Ascending aorta (tissue), 2 donors: ENCODE data around the gene CMTM1. TPM values are rescaled to one million over a fixed set of nuclear protein-coding genes. Genes with fewer than 3 reads are reported as not detected.
"Not testable (repeated sequence)": the region's sequence is repeated elsewhere in the genome, so short reads cannot be mapped to it uniquely, and the experiment has no call there.

Experiments
- DNase-seq, 2 donors: peaks; one replicate each; pipeline ENCODE4 v3.0.0-alpha.2; 2019; ENCODE audit warnings: low spot score in 2 of 2
- H3K27ac ChIP-seq, 2 donors: fragments of 200-600 bp; sonication (generic); one replicate each; pipeline ENCODE4 v1.5.1; 2016 to 2017; ENCODE audit warnings: mild to moderate bottlenecking in 1 of 2
- H3K27me3 ChIP-seq: fragments of 200-600 bp; sonication (generic); one replicate; pipeline ENCODE4 v1.5.1; 2017
- H3K36me3 ChIP-seq, 2 donors: fragments of 200-600 bp; sonication (generic); one replicate each; pipeline ENCODE4 v1.5.1; 2016
- H3K4me1 ChIP-seq, 2 donors: fragments of 200-600 bp; sonication (generic); one replicate each; pipeline ENCODE4 v1.5.1; 2016 to 2017; ENCODE audit warnings: mild to moderate bottlenecking in 1 of 2
- H3K4me3 ChIP-seq, 2 donors: fragments of 200-600 bp; sonication (generic); one replicate each; pipeline ENCODE4 v1.5.1; 2016 to 2017; ENCODE audit warnings: mild to moderate bottlenecking in 1 of 2
- H3K9me3 ChIP-seq, 2 donors: fragments of 200-600 bp; sonication (generic); one replicate each; pipeline ENCODE4 v1.5.1; 2016
- CTCF ChIP-seq, 3 experiments: fragments of 200-600 bp in 2 of 3; fragments of 450-650 bp in 1 of 3; sonication (generic) in 2 of 3; IDR thresholded peaks; one replicate each; pipeline ENCODE4 v1.5.1; 2016 to 2019; ENCODE audit warnings: antibody characterized with exemption in 3 of 3, mild to moderate bottlenecking in 1 of 3, moderate library complexity in 1 of 3
- intact Hi-C: fragments of 100-400 bp; cut with DNase I; formaldehyde crosslinking; loops from one replicate; pipeline ENCODE4 v1.15.1; 2023
- total RNA-seq: library from RNA; depleted of rRNA; stranded (reverse); fragments of >200 nt; gene quantifications from one replicate; pipeline ENCODE4 v1.1.0, GENCODE V29; 2016

Gene CMTM1
- total RNA-seq, 1 donor from 2014 or later = not detected

- H3K36me3 ChIP-seq = peaks cover 9 to 23% of the 10 kb centered on the region in 2 donors
- no peak overlapping the region for H3K27ac ChIP-seq
- no peaks in the 10 kb centered on the region for H3K9me3 ChIP-seq
- no peaks in the 10 kb centered on the region for H3K27me3 ChIP-seq
- no peak for DNase-seq
- intact Hi-C loops = no loop called here
- no peak for TF ChIP-seq CTCF (IDR thresholded peaks at IDR 0.05)
- peaks cover 0 to 2% of the 10 kb centered on the region in 2 donors for H3K4me1 ChIP-seq
- no peak overlapping the region for H3K4me3 ChIP-seq
Measured at GRCh38 chr16:66560107-66560506, 6.1 kb upstream of the CMTM1 start.

GRCh38 chr16:66561381-66562080 is 4.7 kb upstream of the CMTM1 start:
- Histone ChIP-seq H3K36me3 (peaks cover 9 to 34% of the 10 kb centered on the region in 2 donors), H3K27ac (no peak overlapping the region), H3K27me3 (no peaks in the 10 kb centered on the region), H3K9me3 (no peaks in the 10 kb centered on the region), H3K4me1 (no peaks in the 10 kb centered on the region), H3K4me3 (no peak overlapping the region)
- intact Hi-C loops = no loop called here
- DNase-seq = no peak
- TF ChIP-seq CTCF (IDR thresholded peaks at IDR 0.05) = no peak

DNA sequence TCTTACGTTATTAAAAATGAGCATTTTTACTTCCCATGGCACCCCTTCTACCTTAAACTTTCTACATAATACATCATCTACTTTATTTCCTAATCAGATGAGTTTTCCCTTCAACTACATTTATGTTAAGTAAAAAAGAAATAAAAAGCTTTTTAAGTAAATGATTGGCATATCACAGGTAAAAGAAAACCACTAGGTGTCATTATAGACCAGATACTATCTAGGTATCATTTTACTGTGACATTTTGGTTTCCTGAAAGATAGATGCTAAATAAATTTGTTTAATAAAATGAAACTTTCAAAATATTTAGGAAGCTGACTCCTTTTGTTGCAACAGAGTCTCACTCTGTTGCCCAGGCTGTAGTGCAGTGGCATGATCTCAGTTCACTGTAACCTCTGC is 3.8 kb upstream of the CMTM1 start:
- no peak overlapping the region for H3K27ac ChIP-seq
- H3K27me3 ChIP-seq = no peaks in the 10 kb centered on the region
- no peak for DNase-seq
- intact Hi-C loops = no loop called here
- H3K36me3 ChIP-seq = peaks cover 5 to 37% of the 10 kb centered on the region in 2 donors
- H3K4me1 ChIP-seq = no peaks in the 10 kb centered on the region
- no peak overlapping the region for H3K4me3 ChIP-seq
- no peaks in the 10 kb centered on the region for H3K9me3 ChIP-seq
- TF ChIP-seq CTCF (IDR thresholded peaks at IDR 0.05) = no peak

- Histone ChIP-seq H3K4me1 (no peaks in the 10 kb centered on the region), H3K27me3 (no peaks in the 10 kb centered on the region), H3K4me3 (no peak overlapping the region), H3K27ac (no peak overlapping the region), H3K9me3 (no peaks in the 10 kb centered on the region), H3K36me3 (peaks cover 4 to 37% of the 10 kb centered on the region in 2 donors)
- DNase-seq = no peak
- intact Hi-C loops = no loop called here
- TF ChIP-seq CTCF (IDR thresholded peaks at IDR 0.05) = no peak
Measured at GRCh38 chr16:66562986-66563385, 3.3 kb upstream of the CMTM1 start.

GRCh38 chr16:66563574-66564334 is 2.5 kb upstream of the CMTM1 start:
- intact Hi-C loops = no loop called here
- Histone ChIP-seq H3K4me1 (no peaks in the 10 kb centered on the region), H3K36me3 (peaks cover 4 to 31% of the 10 kb centered on the region in 2 donors), H3K4me3 (no peak overlapping the region), H3K27ac (no peak overlapping the region), H3K27me3 (no peaks in the 10 kb centered on the region), H3K9me3 (no peaks in the 10 kb centered on the region)
- TF ChIP-seq CTCF (IDR thresholded peaks at IDR 0.05) = no peak
- DNase-seq = no peak

DNA sequence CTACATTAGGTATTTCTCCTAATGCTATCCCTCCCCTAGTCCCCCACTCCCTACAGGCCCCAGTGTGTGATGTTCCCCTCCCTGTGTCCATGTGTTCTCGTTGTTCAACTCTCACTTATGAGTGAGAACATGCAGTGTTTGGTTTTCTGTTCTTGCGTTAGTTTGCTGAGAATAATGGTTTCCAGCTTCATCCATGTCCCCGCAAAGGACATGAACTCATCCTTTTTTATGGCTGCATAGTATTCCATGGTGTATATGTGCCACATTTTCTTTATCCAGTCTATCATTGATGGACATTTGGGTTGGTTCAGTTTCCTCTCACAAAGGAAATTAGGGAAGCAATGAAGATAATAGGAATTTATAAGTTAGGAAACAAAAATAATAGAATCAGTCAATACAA is 1.0 kb downstream of the CMTM1 start:
- H3K4me1 ChIP-seq, H3K27me3 ChIP-seq, intact Hi-C loops, H3K9me3 ChIP-seq, DNase-seq, H3K27ac ChIP-seq, H3K4me3 ChIP-seq: not testable (repeated sequence)
- peaks cover 0 to 22% of the 10 kb centered on the region in 2 donors for H3K36me3 ChIP-seq
